HEK293T (cell line): ENCODE data around the gene MEGF8.

Experiments
- ARNT ChIP-seq: fragments of 450-650 bp; IDR thresholded peaks from 2 replicates; pipeline ENCODE4 v1.6.1; 2017; ENCODE audit warnings: mild to moderate bottlenecking
- FOXA1 ChIP-seq: fragments of 450-650 bp; IDR thresholded peaks from 2 replicates; pipeline ENCODE4 v1.6.1; 2016; ENCODE audit warnings: mild to moderate bottlenecking
- HDGF ChIP-seq: fragments of 450-650 bp; IDR thresholded peaks from 2 replicates; pipeline ENCODE4 v1.6.1; 2017; ENCODE audit warnings: antibody characterized with exemption, borderline replicate concordance
- NFRKB ChIP-seq: fragments of 450-650 bp; IDR thresholded peaks from 2 replicates; pipeline ENCODE4 v1.6.1; 2016; ENCODE audit warnings: mild to moderate bottlenecking, moderate library complexity
- SP1 ChIP-seq: fragments of 450-650 bp; IDR thresholded peaks from 2 replicates; pipeline ENCODE4 v1.6.1; 2017
- TARDBP ChIP-seq: fragments of 450-650 bp; IDR thresholded peaks from 2 replicates; pipeline ENCODE4 v1.6.1; 2016

- TF ChIP-seq NFRKB, result no peak
- no peak for TF ChIP-seq HDGF
- no peak for TF ChIP-seq SP1
- no peak for TF ChIP-seq FOXA1
- no peak for TF ChIP-seq ARNT
- TF ChIP-seq TARDBP, result no peak
These were observed 9.4 kb downstream of the MEGF8 start for GRCh38 chr19:42334697-42335373.
